NB4 (cell line): Measurements from ENCODE around the gene DLK1.

Source experiments
- DNase-seq: peaks from one replicate; pipeline ENCODE4 v3.0.0; 2010; ENCODE audit warnings: low read depth
- H3K4me3 ChIP-seq: one replicate; pipeline ENCODE4 v1.5.1; 2011; ENCODE audit warnings: mild to moderate bottlenecking, low read depth, low read length, moderate library complexity
- CTCF ChIP-seq: IDR thresholded peaks from one replicate; pipeline ENCODE4 v1.5.1; 2012; ENCODE audit warnings: low read depth, low read length
- MAX ChIP-seq: IDR thresholded peaks from 2 replicates; pipeline ENCODE4 v1.6.1; 2011; ENCODE audit warnings: low read depth, low read length
- MYC ChIP-seq: IDR thresholded peaks from 2 replicates; pipeline ENCODE4 v1.6.1; 2011; ENCODE audit warnings: low read depth, low read length
- POLR2A ChIP-seq: IDR thresholded peaks from 2 replicates; pipeline ENCODE4 v1.6.1; 2011; ENCODE audit warnings: mild to moderate bottlenecking; ENCODE audit not compliant: insufficient read length; ENCODE audit errors: extremely low read depth

The DLK1 gene

GRCh38 chr14:100771121-100771800 lies 44.6 kb downstream of the DLK1 start:
- peak; percentile 16 for DNase-seq
- no peak overlapping the region for H3K4me3 ChIP-seq
- no peak for TF ChIP-seq MYC

GRCh38 chr14:100772607-100773165 lies 46.0 kb downstream of the DLK1 start:
- H3K4me3 ChIP-seq, result no peak overlapping the region
- TF ChIP-seq POLR2A (no peak), MAX (no peak), CTCF (no peak), MYC (no peak)
- DNase-seq, result no peak

GRCh38 chr14:100773331-100774163 lies 46.9 kb downstream of the DLK1 start:
- TF ChIP-seq POLR2A (no peak), MYC (no peak), MAX (no peak), CTCF (no peak)
- no peak overlapping the region for H3K4me3 ChIP-seq
- no peak for DNase-seq

GRCh38 chr14:100774164-100774537 lies 47.5 kb downstream of the DLK1 start:
- H3K4me3 ChIP-seq, result no peak overlapping the region
- no peak for TF ChIP-seq CTCF
- TF ChIP-seq POLR2A, result no peak
- no peak for TF ChIP-seq MAX
- TF ChIP-seq MYC, result no peak
- DNase-seq, result no peak

GRCh38 chr14:100775351-100775830 lies 48.7 kb downstream of the DLK1 start:
- no peak for TF ChIP-seq POLR2A
- TF ChIP-seq CTCF, result no peak
- TF ChIP-seq MYC, result no peak
- no peak for TF ChIP-seq MAX
- no peak overlapping the region for H3K4me3 ChIP-seq
- DNase-seq, result no peak

GRCh38 chr14:100775831-100776591 lies 49.3 kb downstream of the DLK1 start:
- no peak overlapping the region for H3K4me3 ChIP-seq
- no peak for DNase-seq
- no peak for TF ChIP-seq CTCF
- TF ChIP-seq POLR2A, result no peak
- no peak for TF ChIP-seq MYC
- TF ChIP-seq MAX, result no peak
